ENCODE results near the gene PDE4B. TPM values are rescaled to one million over a fixed set of nuclear protein-coding genes. Genes with fewer than 3 reads are reported as not detected.
A peak's percentile ranks its signal among the peaks of the same experiment; 100 is the strongest.

PDE4B gene
- polyA plus RNA-seq, 1 donor: 9.3 TPM

GRCh38 chr1:66182551-66183178, 390.0 kb downstream of the PDE4B start:
- Histone ChIP-seq H3K36me3 (ENCODE audit: control insufficient read depth, insufficient read depth, low read length) (no peaks in the 10 kb centered on the region), H3K27me3 (ENCODE audit: control insufficient read depth, insufficient read depth, low read length) (no peaks in the 10 kb centered on the region), H3K4me1 (ENCODE audit: control insufficient read depth, insufficient read depth, low read length) (no peaks in the 10 kb centered on the region), H3K27ac (ENCODE audit: low read length) (no peak overlapping the region), H3K4me3 (ENCODE audit: low read length) (no peak overlapping the region), H3K9me3 (ENCODE audit: control insufficient read depth, low read depth, low read length) (no peaks in the 10 kb centered on the region)
- DNase-seq: peak in 1 of 2 donors; percentile 6
- WGBS (ENCODE audit: insufficient coverage, low lambda C conversion rate): 57% methylated on average over 1 of the region's 3 CpGs

- no CpG with 5 or more reads among the region's 3 CpGs for WGBS (ENCODE audit: insufficient coverage, low lambda C conversion rate)
- H3K9me3 ChIP-seq (ENCODE audit: control insufficient read depth, low read depth, low read length): no peaks in the 10 kb centered on the region
- no peaks in the 10 kb centered on the region for H3K4me1 ChIP-seq (ENCODE audit: control insufficient read depth, insufficient read depth, low read length)
- no peaks in the 10 kb centered on the region for H3K27me3 ChIP-seq (ENCODE audit: control insufficient read depth, insufficient read depth, low read length)
- H3K27ac ChIP-seq (ENCODE audit: low read length): no peak overlapping the region
- no peak overlapping the region for H3K4me3 ChIP-seq (ENCODE audit: low read length)
- no peaks in the 10 kb centered on the region for H3K36me3 ChIP-seq (ENCODE audit: control insufficient read depth, insufficient read depth, low read length)
- DNase-seq: no peak
Observed at GRCh38 chr1:66183400-66183799, 390.7 kb downstream of the PDE4B start.

- Histone ChIP-seq H3K36me3 (ENCODE audit: control insufficient read depth, insufficient read depth, low read length) (no peaks in the 10 kb centered on the region), H3K9me3 (ENCODE audit: control insufficient read depth, low read depth, low read length) (no peaks in the 10 kb centered on the region), H3K4me1 (ENCODE audit: control insufficient read depth, insufficient read depth, low read length) (no peaks in the 10 kb centered on the region), H3K4me3 (ENCODE audit: low read length) (no peak overlapping the region), H3K27ac (ENCODE audit: low read length) (no peak overlapping the region), H3K27me3 (ENCODE audit: control insufficient read depth, insufficient read depth, low read length) (no peaks in the 10 kb centered on the region)
- 79% methylated on average over 4 of the region's 4 CpGs for WGBS (ENCODE audit: insufficient coverage, low lambda C conversion rate)
- no peak for DNase-seq
Observed at GRCh38 chr1:66197120-66197519, 404.4 kb downstream of the PDE4B start.

GRCh38 chr1:66197785-66198184, 405.1 kb downstream of the PDE4B start:
- no peaks in the 10 kb centered on the region for H3K4me1 ChIP-seq (ENCODE audit: control insufficient read depth, insufficient read depth, low read length)
- H3K27ac ChIP-seq (ENCODE audit: low read length): no peak overlapping the region
- no peaks in the 10 kb centered on the region for H3K27me3 ChIP-seq (ENCODE audit: control insufficient read depth, insufficient read depth, low read length)
- WGBS (ENCODE audit: insufficient coverage, low lambda C conversion rate): 71% methylated on average over 1 of the region's 1 CpG
- H3K36me3 ChIP-seq (ENCODE audit: control insufficient read depth, insufficient read depth, low read length): no peaks in the 10 kb centered on the region
- no peak overlapping the region for H3K4me3 ChIP-seq (ENCODE audit: low read length)
- H3K9me3 ChIP-seq (ENCODE audit: control insufficient read depth, low read depth, low read length): no peaks in the 10 kb centered on the region
- DNase-seq: peak in 1 of 2 donors; percentile 12

- Histone ChIP-seq H3K4me1 (ENCODE audit: control insufficient read depth, insufficient read depth, low read length) (no peaks in the 10 kb centered on the region), H3K27ac (ENCODE audit: low read length) (no peak overlapping the region), H3K4me3 (ENCODE audit: low read length) (no peak overlapping the region), H3K9me3 (ENCODE audit: control insufficient read depth, low read depth, low read length) (no peaks in the 10 kb centered on the region), H3K27me3 (ENCODE audit: control insufficient read depth, insufficient read depth, low read length) (no peaks in the 10 kb centered on the region), H3K36me3 (ENCODE audit: control insufficient read depth, insufficient read depth, low read length) (no peaks in the 10 kb centered on the region)
- 17% methylated on average over 1 of the region's 2 CpGs for WGBS (ENCODE audit: insufficient coverage, low lambda C conversion rate)
- DNase-seq: no peak
Observed at GRCh38 chr1:66206563-66207144, 414.0 kb downstream of the PDE4B start.

GRCh38 chr1:66207484-66207883, 414.8 kb downstream of the PDE4B start:
- H3K36me3 ChIP-seq (ENCODE audit: control insufficient read depth, insufficient read depth, low read length): no peaks in the 10 kb centered on the region
- H3K27ac ChIP-seq (ENCODE audit: low read length): no peak overlapping the region
- no peak for DNase-seq
- 100% methylated on average over 1 of the region's 3 CpGs for WGBS (ENCODE audit: insufficient coverage, low lambda C conversion rate)
- no peaks in the 10 kb centered on the region for H3K9me3 ChIP-seq (ENCODE audit: control insufficient read depth, low read depth, low read length)
- no peaks in the 10 kb centered on the region for H3K27me3 ChIP-seq (ENCODE audit: control insufficient read depth, insufficient read depth, low read length)
- H3K4me1 ChIP-seq (ENCODE audit: control insufficient read depth, insufficient read depth, low read length): no peaks in the 10 kb centered on the region
- H3K4me3 ChIP-seq (ENCODE audit: low read length): no peak overlapping the region

GRCh38 chr1:66208632-66209031, 415.9 kb downstream of the PDE4B start:
- no peaks in the 10 kb centered on the region for H3K4me1 ChIP-seq (ENCODE audit: control insufficient read depth, insufficient read depth, low read length)
- no peak overlapping the region for H3K4me3 ChIP-seq (ENCODE audit: low read length)
- H3K9me3 ChIP-seq (ENCODE audit: control insufficient read depth, low read depth, low read length): no peaks in the 10 kb centered on the region
- no peak overlapping the region for H3K27ac ChIP-seq (ENCODE audit: low read length)
- H3K36me3 ChIP-seq (ENCODE audit: control insufficient read depth, insufficient read depth, low read length): no peaks in the 10 kb centered on the region
- H3K27me3 ChIP-seq (ENCODE audit: control insufficient read depth, insufficient read depth, low read length): no peaks in the 10 kb centered on the region
- DNase-seq: no peak

- no peak overlapping the region for H3K4me3 ChIP-seq (ENCODE audit: low read length)
- no peaks in the 10 kb centered on the region for H3K36me3 ChIP-seq (ENCODE audit: control insufficient read depth, insufficient read depth, low read length)
- no peaks in the 10 kb centered on the region for H3K9me3 ChIP-seq (ENCODE audit: control insufficient read depth, low read depth, low read length)
- 100% methylated on average over 1 of the region's 4 CpGs for whole genome bisulfite sequencing (ENCODE audit: insufficient coverage, low lambda C conversion rate)
- H3K27me3 ChIP-seq (ENCODE audit: control insufficient read depth, insufficient read depth, low read length): no peaks in the 10 kb centered on the region
- H3K4me1 ChIP-seq (ENCODE audit: control insufficient read depth, insufficient read depth, low read length): no peaks in the 10 kb centered on the region
- no peak for DNase-seq
- no peak overlapping the region for H3K27ac ChIP-seq (ENCODE audit: low read length)
Observed at GRCh38 chr1:66210635-66211244, 418.0 kb downstream of the PDE4B start.

- no peaks in the 10 kb centered on the region for H3K4me1 ChIP-seq (ENCODE audit: control insufficient read depth, insufficient read depth, low read length)
- no peaks in the 10 kb centered on the region for H3K9me3 ChIP-seq (ENCODE audit: control insufficient read depth, low read depth, low read length)
- DNase-seq: no peak
- no peaks in the 10 kb centered on the region for H3K27me3 ChIP-seq (ENCODE audit: control insufficient read depth, insufficient read depth, low read length)
- WGBS (ENCODE audit: insufficient coverage, low lambda C conversion rate): 86% methylated on average over 1 of the region's 5 CpGs
- no peak overlapping the region for H3K4me3 ChIP-seq (ENCODE audit: low read length)
- no peaks in the 10 kb centered on the region for H3K36me3 ChIP-seq (ENCODE audit: control insufficient read depth, insufficient read depth, low read length)
- H3K27ac ChIP-seq (ENCODE audit: low read length): no peak overlapping the region
Observed at GRCh38 chr1:66211521-66211920, 418.8 kb downstream of the PDE4B start.

GRCh38 chr1:66213491-66213890, 420.8 kb downstream of the PDE4B start:
- WGBS (ENCODE audit: insufficient coverage, low lambda C conversion rate): 80% methylated on average over 1 of the region's 2 CpGs
- Histone ChIP-seq H3K4me1 (ENCODE audit: control insufficient read depth, insufficient read depth, low read length) (no peaks in the 10 kb centered on the region), H3K27me3 (ENCODE audit: control insufficient read depth, insufficient read depth, low read length) (no peaks in the 10 kb centered on the region), H3K27ac (ENCODE audit: low read length) (no peak overlapping the region), H3K9me3 (ENCODE audit: control insufficient read depth, low read depth, low read length) (no peaks in the 10 kb centered on the region), H3K4me3 (ENCODE audit: low read length) (no peak overlapping the region), H3K36me3 (ENCODE audit: control insufficient read depth, insufficient read depth, low read length) (no peaks in the 10 kb centered on the region)
- no peak for DNase-seq

GRCh38 chr1:66214901-66215300, 422.2 kb downstream of the PDE4B start:
- Histone ChIP-seq H3K4me3 (ENCODE audit: low read length) (no peak overlapping the region), H3K27ac (ENCODE audit: low read length) (no peak overlapping the region), H3K4me1 (ENCODE audit: control insufficient read depth, insufficient read depth, low read length) (no peaks in the 10 kb centered on the region), H3K9me3 (ENCODE audit: control insufficient read depth, low read depth, low read length) (no peaks in the 10 kb centered on the region), H3K36me3 (ENCODE audit: control insufficient read depth, insufficient read depth, low read length) (no peaks in the 10 kb centered on the region), H3K27me3 (ENCODE audit: control insufficient read depth, insufficient read depth, low read length) (no peaks in the 10 kb centered on the region)
- no peak for DNase-seq
